GM10266 (cell line): ENCODE measurements around the gene NSRP1.

Experiments used
- DNase-seq: peaks from one replicate; pipeline ENCODE4 v3.0.0; 2012; ENCODE audit errors: extremely low spot score
- TF ChIP-seq, protein P1 (sequence below): IDR thresholded peaks from 2 replicates; pipeline ENCODE4 v1.5.1; 2012; ENCODE audit warnings: mild to moderate bottlenecking, low read depth; ENCODE audit not compliant: control insufficient read depth, insufficient read depth; ENCODE audit errors: missing control alignments

The NSRP1 gene

DNA sequence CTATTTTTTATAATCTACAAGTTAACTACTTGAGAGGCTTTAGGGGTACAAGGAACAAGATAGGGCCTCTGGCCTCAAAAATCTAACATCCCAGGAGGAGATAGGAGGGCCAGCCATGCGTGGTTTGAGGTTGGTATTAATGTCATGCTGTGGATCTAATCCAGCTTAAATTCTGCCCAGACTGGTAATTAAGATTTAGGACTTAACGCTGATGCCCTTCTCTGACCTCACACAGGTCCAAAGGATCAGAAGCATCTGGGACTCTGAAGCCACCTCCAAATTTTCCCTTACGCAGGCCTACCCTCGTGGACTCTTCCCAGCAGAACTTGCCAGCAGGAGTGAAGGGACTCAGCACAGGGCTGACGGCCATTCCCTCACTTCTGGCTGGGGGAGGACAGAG is 103.8 kb downstream of the NSRP1 start:
- TF ChIP-seq, protein P1, sequence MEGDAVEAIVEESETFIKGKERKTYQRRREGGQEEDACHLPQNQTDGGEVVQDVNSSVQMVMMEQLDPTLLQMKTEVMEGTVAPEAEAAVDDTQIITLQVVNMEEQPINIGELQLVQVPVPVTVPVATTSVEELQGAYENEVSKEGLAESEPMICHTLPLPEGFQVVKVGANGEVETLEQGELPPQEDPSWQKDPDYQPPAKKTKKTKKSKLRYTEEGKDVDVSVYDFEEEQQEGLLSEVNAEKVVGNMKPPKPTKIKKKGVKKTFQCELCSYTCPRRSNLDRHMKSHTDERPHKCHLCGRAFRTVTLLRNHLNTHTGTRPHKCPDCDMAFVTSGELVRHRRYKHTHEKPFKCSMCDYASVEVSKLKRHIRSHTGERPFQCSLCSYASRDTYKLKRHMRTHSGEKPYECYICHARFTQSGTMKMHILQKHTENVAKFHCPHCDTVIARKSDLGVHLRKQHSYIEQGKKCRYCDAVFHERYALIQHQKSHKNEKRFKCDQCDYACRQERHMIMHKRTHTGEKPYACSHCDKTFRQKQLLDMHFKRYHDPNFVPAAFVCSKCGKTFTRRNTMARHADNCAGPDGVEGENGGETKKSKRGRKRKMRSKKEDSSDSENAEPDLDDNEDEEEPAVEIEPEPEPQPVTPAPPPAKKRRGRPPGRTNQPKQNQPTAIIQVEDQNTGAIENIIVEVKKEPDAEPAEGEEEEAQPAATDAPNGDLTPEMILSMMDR, result no peak
- DNase-seq, result no peak

DNA sequence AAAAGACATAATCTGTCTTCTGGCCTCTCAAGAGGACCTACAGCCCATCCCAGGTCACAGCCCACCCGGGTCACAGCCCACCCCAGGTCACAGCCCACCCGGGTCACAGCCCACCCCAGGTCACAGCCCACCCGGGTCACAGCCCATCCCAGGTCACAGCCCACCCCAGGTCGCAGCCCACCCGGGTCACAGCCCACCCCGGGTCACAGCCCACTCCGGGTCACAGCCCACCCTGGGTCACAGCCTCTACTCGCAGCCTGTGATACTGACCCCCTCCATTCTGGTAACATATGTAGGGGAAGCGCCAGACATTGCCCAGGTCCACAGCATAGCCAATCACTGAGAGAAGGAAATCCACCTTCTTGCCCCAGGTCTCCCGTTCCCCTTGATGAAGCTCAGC is 104.7 kb downstream of the NSRP1 start:
- TF ChIP-seq, protein P1, result no peak
- DNase-seq, result no peak

DNA sequence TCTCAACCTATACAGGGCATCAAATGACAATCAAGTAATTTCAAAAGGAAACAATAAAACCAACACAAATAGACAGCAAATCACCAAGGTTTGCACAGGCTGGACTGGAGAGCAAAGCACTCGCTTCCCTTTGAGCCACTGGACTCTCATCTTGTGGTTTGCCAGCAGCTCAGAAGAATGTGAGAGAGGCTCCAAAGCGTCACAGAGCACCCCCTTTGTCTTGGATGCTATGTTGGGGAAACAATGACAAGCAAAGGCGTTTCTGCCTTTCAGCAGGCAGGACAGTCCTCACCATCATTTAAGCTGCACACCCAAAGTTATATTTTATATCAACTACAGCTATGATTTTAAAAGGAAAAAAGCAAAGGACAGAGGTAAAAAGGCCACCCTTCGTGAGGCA is 105.6 kb downstream of the NSRP1 start:
- no peak for DNase-seq
- TF ChIP-seq, protein P1, result no peak

DNA sequence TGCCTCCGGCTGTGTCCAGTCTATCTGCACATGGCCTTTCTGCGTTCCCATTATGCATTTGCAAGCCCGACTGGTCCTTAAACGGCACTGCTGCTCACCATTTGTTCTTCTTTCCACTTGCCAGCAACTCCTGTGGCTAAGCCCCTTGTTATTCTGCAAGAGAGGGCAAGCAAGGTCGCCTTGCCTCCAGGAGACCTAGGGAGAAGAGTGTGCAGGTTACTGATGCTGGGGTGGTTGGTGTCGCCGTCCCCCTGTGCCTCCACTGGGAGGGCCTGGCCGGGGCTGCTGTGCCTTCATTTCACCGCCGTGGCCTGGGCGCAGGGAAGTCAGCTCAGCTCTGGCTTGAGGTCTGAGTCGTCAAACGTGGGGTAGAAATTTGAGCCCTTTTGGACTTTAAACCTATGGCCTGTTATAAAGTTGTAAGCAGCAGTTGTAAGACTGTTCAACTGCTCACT is 106.1 kb downstream of the NSRP1 start:
- DNase-seq, result no peak
- TF ChIP-seq, protein P1, result no peak

DNA sequence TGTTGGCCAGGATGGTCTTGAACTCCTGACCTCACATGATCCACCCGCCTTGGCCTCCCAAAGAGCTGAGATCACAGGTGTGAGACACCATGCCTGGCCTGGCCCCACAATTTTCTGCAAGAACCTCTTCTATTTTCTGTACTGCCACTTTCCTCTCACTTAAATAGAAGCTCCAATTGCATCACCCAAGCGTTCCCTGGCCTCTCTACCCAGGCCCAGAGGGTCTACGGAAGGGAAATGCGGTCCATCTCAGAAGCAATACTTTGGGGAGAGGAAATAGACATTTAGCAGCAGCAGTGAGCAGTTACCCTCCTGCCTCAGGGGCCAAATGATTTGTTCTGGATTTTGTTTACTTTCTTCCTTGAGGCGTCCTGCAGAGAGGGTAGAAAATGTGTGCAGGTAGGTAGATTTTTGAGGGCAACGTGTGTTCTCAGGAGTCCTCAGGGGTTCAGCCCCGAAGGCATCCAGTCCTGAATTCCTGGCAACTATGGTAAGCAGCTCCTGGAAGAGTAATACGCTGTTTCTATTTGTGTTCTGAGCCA is 107.9 kb downstream of the NSRP1 start:
- TF ChIP-seq, protein P1, result no peak
- DNase-seq, result no peak

DNA sequence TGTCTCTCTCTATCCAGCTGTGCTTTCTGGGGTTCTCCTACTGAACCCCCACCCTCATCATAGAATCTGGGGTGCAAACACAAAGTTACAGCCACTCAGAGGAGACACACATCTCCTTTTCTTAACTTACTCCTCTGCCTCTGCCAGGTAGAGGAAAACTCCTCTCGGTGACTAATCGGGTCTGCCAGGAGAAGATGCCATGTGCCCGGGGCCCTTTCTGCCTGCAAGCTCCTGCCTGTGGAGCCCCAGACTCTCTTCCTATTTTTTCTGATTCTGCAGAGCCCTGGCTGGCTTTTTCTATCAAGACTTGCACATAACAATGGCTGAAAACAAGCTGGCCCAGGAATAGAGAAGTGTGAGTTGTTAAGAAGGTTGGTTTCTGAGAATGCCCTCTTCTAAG is 108.5 kb downstream of the NSRP1 start:
- TF ChIP-seq, protein P1, result no peak
- no peak for DNase-seq

DNA sequence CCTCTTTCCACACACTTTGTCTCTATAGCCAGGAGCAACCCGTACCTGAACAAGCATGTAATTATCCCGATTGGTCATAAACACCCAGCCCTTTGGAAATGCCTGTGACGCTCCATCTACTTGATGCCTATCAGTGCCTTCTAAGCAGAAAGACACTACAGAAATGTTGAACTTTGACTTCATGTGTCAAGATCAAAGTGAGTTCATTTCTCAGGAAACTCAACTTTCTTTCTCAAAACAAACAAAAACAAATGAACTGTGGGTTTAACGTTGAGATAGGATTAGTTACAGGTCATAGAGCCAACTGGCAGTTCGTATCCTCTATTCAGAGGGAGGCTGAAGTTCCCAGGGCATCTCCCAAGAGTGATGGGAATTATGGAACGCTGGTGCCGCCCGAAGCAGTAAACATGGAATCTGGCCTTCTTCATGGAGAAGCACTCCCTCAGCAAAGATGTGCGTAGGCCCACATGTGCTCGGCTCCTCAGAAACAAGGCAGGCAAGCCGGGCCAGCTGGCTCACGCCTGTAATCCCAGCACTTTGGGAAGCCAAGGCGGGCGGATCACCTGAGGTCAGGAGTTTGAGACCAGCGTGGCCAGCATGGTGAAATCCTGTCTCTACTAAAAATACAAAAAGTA is 109.4 kb downstream of the NSRP1 start:
- DNase-seq, result no peak
- TF ChIP-seq, protein P1, result no peak
